GM12874 (cell line): ENCODE results near the gene MGAT5.

Experiments used
- CTCF ChIP-seq: IDR thresholded peaks from 2 replicates; pipeline ENCODE4 v1.5.1; 2011; ENCODE audit warnings: low read depth, mild to moderate bottlenecking, control low read depth, low read length, moderate library complexity; ENCODE audit not compliant: insufficient read depth

Gene MGAT5

GRCh38 chr2:134315471-134315870 lies 61.6 kb downstream of the MGAT5 start:
- no peak for TF ChIP-seq CTCF

DNA sequence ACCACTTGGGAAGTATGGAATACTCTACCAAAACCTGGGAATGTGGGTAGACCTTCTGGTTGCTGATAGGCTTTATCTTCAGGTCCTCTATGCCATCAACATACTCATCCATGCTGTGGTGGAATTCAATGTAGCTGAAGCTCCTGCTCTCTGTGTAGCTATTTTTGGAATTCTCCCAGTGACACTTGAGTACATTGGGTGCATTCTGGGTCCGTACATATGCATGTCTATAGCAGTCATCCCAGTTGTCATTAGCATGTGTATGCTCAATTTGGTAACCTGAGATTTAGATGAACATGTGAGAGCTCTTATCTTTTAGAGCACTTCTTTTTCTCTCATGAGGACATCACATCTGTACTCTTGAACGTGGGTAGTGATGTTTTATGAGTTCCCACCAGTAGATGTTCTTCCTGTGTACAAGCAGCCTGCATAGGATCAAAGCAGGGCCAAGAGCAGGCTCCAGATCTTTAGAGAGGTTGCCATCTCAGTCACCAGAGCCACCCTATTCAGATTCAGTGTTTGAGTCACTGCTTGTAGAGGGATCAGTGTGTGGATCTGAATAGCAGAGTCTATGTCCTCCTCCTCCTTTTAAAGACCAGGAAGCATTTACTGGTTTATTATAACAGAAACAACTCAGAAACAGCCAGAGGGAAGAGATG lies 65.9 kb downstream of the MGAT5 start:
- no peak for TF ChIP-seq CTCF

DNA sequence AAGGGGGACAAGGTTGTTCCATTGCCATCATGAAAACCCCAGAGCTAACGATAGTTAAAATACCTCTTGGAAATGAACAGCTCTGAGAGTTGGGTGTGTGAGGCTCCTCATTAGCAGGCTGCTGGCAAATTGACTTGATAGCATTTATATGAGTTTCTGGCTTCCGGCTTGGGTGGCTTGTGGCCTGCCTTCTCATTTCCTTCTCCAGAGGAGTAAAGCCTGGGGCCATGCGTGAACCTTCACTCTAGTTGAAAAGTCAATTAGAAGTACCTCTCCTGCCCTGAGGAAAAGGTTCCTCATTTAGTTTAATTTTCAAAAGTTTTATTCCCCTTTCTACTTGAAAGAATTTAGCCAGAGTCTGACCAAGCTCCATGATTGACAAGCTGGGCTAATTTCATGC lies 67.1 kb downstream of the MGAT5 start:
- no peak for TF ChIP-seq CTCF

- TF ChIP-seq CTCF: no peak
Observed at GRCh38 chr2:134323777-134324176, 69.9 kb downstream of the MGAT5 start.

GRCh38 chr2:134324430-134324829 lies 70.6 kb downstream of the MGAT5 start:
- TF ChIP-seq CTCF: no peak

GRCh38 chr2:134324947-134325346 lies 71.1 kb downstream of the MGAT5 start:
- TF ChIP-seq CTCF: no peak

- no peak for TF ChIP-seq CTCF
Observed at GRCh38 chr2:134325696-134326095, 71.8 kb downstream of the MGAT5 start.
